ENCODE results near the gene ARFGAP2.

Gene ARFGAP2

DNA sequence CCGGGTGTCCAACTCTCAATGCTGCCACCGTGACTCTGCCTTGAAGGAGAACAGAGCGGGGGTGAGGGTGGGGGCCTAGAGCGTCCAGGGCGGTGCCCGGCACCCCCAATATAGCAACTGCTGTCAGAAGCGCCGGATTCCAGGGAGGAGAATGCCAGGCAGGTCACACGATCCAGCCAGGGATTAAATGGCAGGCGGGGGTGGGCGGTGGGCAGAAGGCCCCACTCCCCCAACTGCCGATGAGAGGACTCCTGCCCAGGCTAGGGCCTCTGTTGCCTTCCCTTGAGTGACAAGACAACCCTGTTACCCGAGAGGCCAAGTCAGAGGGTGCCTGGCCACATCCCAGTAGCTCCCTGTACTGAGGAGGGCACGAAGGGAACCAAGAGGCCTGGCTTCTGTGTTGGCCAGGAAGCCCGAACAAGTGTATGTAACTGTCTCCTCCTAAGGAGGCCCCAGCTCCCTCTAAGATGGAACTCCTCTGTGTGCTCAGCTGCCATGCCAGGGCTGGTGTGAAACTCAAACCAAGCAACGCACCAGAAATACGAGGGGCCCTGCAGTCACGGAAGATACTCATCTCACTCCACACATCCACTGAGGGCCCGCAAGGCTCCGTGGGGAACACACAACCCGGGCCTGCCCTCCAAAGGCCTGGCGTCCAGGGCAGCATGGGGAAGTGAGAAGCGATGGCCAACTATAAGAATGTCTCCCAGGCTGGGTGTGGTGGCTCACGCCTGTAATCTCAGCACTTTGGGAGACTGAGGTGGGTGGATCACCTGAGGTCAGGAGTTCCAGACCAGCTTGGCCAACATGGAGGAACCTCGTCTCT, 6.6 kb upstream of the ARFGAP2 start:
- no peaks in the 10 kb centered on the region for H3K79me2 ChIP-seq (ENCODE audit: insufficient read depth, low read depth)
- peaks cover 13% of the 10 kb centered on the region for H3K4me1 ChIP-seq (ENCODE audit: low read depth, poor library complexity, severe bottlenecking)
- no peak overlapping the region for H2AFZ ChIP-seq (ENCODE audit: low read depth)
- H3K4me3 ChIP-seq (IDR thresholded peaks at IDR 0.05; ENCODE audit: insufficient read depth, low read depth, low read length) = no peak overlapping the region
- no peaks in the 10 kb centered on the region for H3K36me3 ChIP-seq (ENCODE audit: insufficient read depth)
- H3K27ac ChIP-seq = no peak overlapping the region
- no peaks in the 10 kb centered on the region for H4K20me1 ChIP-seq (ENCODE audit: insufficient read depth)
- H3K27me3 ChIP-seq (ENCODE audit: insufficient read depth, low read depth) = peaks cover 16% of the 10 kb centered on the region; the same call in 1 of the 2 replicates
- H3K4me2 ChIP-seq = no peak overlapping the region
- H3K9ac ChIP-seq = no peak overlapping the region
- TF ChIP-seq, protein P1, sequence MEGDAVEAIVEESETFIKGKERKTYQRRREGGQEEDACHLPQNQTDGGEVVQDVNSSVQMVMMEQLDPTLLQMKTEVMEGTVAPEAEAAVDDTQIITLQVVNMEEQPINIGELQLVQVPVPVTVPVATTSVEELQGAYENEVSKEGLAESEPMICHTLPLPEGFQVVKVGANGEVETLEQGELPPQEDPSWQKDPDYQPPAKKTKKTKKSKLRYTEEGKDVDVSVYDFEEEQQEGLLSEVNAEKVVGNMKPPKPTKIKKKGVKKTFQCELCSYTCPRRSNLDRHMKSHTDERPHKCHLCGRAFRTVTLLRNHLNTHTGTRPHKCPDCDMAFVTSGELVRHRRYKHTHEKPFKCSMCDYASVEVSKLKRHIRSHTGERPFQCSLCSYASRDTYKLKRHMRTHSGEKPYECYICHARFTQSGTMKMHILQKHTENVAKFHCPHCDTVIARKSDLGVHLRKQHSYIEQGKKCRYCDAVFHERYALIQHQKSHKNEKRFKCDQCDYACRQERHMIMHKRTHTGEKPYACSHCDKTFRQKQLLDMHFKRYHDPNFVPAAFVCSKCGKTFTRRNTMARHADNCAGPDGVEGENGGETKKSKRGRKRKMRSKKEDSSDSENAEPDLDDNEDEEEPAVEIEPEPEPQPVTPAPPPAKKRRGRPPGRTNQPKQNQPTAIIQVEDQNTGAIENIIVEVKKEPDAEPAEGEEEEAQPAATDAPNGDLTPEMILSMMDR (conservative IDR thresholded peaks at IDR 0.05; ENCODE audit: low read depth, low read length) = no peak

DNA sequence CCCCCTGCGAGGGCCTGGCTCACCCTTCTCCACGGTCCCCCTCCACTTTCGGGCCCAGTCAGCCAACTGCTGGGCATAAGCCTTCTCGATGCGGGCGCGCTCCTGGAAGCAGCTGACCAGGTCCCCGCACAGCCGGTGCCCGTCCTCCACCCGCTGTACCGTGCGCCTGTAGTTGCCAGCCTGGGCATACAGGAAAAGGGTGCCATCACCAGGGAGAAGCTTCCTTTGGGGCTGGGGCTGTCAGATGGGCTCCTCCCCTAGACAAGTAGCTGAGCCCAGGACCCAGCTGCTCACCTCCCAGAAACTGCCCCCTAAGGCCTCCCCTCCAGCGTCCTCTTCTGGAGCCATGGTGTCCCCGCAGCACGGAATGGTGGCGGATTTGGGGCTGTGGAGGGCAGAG, 5.7 kb upstream of the ARFGAP2 start:
- Histone ChIP-seq H3K4me2 (no peak overlapping the region), H3K79me2 (ENCODE audit: insufficient read depth, low read depth) (no peaks in the 10 kb centered on the region), H3K9ac (no peak overlapping the region), H3K4me1 (ENCODE audit: low read depth, poor library complexity, severe bottlenecking) (peaks cover 12% of the 10 kb centered on the region), H3K4me3 (IDR thresholded peaks at IDR 0.05; ENCODE audit: insufficient read depth, low read depth, low read length) (no peak overlapping the region), H3K36me3 (ENCODE audit: insufficient read depth) (no peaks in the 10 kb centered on the region), H2AFZ (ENCODE audit: low read depth) (no peak overlapping the region), H4K20me1 (ENCODE audit: insufficient read depth) (no peaks in the 10 kb centered on the region), H3K27ac (no peak overlapping the region), H3K27me3 (ENCODE audit: insufficient read depth, low read depth) (peaks cover 8% of the 10 kb centered on the region; the same call in 1 of the 2 replicates)
- TF ChIP-seq, protein P1 (conservative IDR thresholded peaks at IDR 0.05; ENCODE audit: low read depth, low read length) = no peak

DNA sequence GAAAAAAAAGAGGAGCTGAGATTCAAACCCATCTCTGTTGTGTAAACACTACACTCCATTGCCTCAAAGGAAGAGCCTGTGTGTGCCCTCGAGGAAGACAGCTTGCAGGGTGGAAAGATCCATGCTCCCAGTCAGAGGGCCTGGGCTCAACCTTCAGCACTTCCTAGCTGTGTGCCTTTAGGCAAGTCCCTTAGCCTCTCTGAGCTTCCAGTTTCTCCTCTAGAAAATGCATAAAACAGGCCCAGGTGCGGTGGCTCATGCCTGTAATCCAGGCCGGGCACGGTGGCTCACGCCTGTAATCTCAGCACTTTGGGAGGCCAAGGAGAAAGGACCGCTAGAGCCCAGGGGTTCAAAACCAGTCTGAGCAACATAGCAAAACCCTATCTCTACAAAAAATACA, 4.6 kb upstream of the ARFGAP2 start:
- TF ChIP-seq, protein P1 (conservative IDR thresholded peaks at IDR 0.05; ENCODE audit: low read depth, low read length) = no peak
- H3K79me2 ChIP-seq (ENCODE audit: insufficient read depth, low read depth) = peaks cover 3% of the 10 kb centered on the region
- no peaks in the 10 kb centered on the region for H3K36me3 ChIP-seq (ENCODE audit: insufficient read depth)
- H3K9ac ChIP-seq = no peak overlapping the region
- no peak overlapping the region for H2AFZ ChIP-seq (ENCODE audit: low read depth)
- H3K4me3 ChIP-seq (IDR thresholded peaks at IDR 0.05; ENCODE audit: insufficient read depth, low read depth, low read length) = no peak overlapping the region
- no peak overlapping the region for H3K4me2 ChIP-seq
- no peaks in the 10 kb centered on the region for H3K27me3 ChIP-seq (ENCODE audit: insufficient read depth, low read depth)
- peaks cover 8% of the 10 kb centered on the region for H3K4me1 ChIP-seq (ENCODE audit: low read depth, poor library complexity, severe bottlenecking)
- H3K27ac ChIP-seq = no peak overlapping the region
- H4K20me1 ChIP-seq (ENCODE audit: insufficient read depth) = no peaks in the 10 kb centered on the region

DNA sequence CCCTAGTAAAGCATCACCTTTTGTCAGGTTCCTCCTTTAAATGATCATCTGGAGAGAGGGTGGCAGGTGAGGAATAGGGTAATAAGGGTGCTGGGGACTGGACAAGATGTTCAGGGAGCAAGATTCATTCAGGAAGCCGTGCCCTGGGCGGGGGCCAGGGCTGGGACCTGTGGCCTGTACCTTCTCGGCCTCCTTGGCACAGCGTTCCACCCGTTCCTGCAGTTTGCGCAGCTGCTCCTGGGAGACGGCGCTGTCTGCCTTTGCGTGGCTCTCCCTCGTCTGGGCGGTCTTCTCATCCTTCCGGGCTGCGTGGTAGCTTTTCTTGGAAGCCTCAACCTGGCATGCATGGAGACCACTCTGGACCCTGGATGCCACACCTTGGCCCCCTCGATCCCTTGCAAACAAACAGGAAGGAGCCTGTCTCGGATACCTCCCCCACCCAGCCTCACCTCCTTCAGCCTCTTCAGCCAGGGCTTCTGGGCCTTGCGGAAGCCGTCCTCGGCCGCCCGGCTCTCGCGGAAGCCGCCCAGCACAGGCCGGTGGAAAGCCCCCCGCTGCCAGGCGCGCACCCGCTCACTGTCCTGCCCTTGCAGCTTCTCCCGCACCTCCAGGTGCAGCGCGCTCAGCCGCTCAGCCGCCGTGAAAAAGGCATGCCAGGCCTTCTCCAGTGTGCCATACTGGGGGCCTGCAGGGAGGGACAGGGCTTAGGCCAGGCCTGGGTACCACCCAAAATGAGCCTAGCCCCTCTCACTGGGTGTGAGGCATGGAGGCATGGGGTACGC, 3.5 kb upstream of the ARFGAP2 start:
- Histone ChIP-seq H4K20me1 (ENCODE audit: insufficient read depth) (no peaks in the 10 kb centered on the region), H3K4me2 (no peak overlapping the region), H3K79me2 (ENCODE audit: insufficient read depth, low read depth) (peaks cover 14% of the 10 kb centered on the region), H3K27me3 (ENCODE audit: insufficient read depth, low read depth) (no peaks in the 10 kb centered on the region), H2AFZ (ENCODE audit: low read depth) (no peak overlapping the region), H3K36me3 (ENCODE audit: insufficient read depth) (no peaks in the 10 kb centered on the region), H3K9ac (no peak overlapping the region), H3K4me3 (IDR thresholded peaks at IDR 0.05; ENCODE audit: insufficient read depth, low read depth, low read length) (no peak overlapping the region), H3K4me1 (ENCODE audit: low read depth, poor library complexity, severe bottlenecking) (peaks cover 15% of the 10 kb centered on the region), H3K27ac (no peak overlapping the region)
- TF ChIP-seq, protein P1 (conservative IDR thresholded peaks at IDR 0.05; ENCODE audit: low read depth, low read length) = no peak

All from KMS-11 (cell line).